Calu3 (cell line): ENCODE data around the gene WNT2. TPM values are rescaled to one million over a fixed set of nuclear protein-coding genes. Genes with fewer than 3 reads are reported as not detected.

ENCODE experiments used
- BruUV-seq: library from RNA; stranded (reverse); fragments of 400-500 nt; replicated peaks from 2 replicates; lab custom pipeline; 2021; lab: Mats Ljungman, UMichigan
- CTCF ChIA-PET: fragments of 300-600 bp; sonication (Branson Sonifier 250); formaldehyde crosslinking; loops from one replicate; lab custom pipeline; 2022; ENCODE audit warnings: antibody characterized with exemption; lab: Charles Lee
- DNase-seq: peaks from one replicate; pipeline ENCODE4 v3.0.0; 2022
- H3K27ac Mint-ChIP-seq: one replicate; pipeline ENCODE4 v1.8.0; 2022; ENCODE audit warnings: mixed read lengths; ENCODE audit not compliant: unreplicated experiment
- H3K27me3 Mint-ChIP-seq: one replicate; pipeline ENCODE4 v1.8.0; 2022; ENCODE audit warnings: mixed read lengths; ENCODE audit not compliant: unreplicated experiment
- H3K36me3 Mint-ChIP-seq: one replicate; pipeline ENCODE4 v1.8.0; 2022; ENCODE audit warnings: mild to moderate bottlenecking, moderate library complexity, mixed read lengths; ENCODE audit not compliant: insufficient read depth, unreplicated experiment
- H3K4me1 Mint-ChIP-seq: one replicate; pipeline ENCODE4 v1.8.0; 2022; ENCODE audit warnings: mild to moderate bottlenecking, low read depth, mixed read lengths; ENCODE audit not compliant: unreplicated experiment
- H3K4me3 Mint-ChIP-seq: one replicate; pipeline ENCODE4 v1.8.0; 2022; ENCODE audit warnings: mild to moderate bottlenecking, low read depth, moderate library complexity, mixed read lengths; ENCODE audit not compliant: unreplicated experiment
- H3K9me3 Mint-ChIP-seq: one replicate; pipeline ENCODE4 v1.8.0; 2022; ENCODE audit warnings: low read depth, mixed read lengths; ENCODE audit not compliant: unreplicated experiment
- intact Hi-C: fragments of 100-400 bp; cut with micrococcal nuclease; formaldehyde crosslinking; loops from one replicate; pipeline ENCODE4 v1.10.0; 2022; ENCODE audit not compliant: unreplicated experiment
- total RNA-seq: library from RNA; stranded (reverse); gene quantifications from 2 replicates; pipeline ENCODE4 v1.2.3, GENCODE V29; 2022
- TF ChIP-seq, protein P1 (sequence below): fragments of 200-600 bp; IDR thresholded peaks from one replicate; pipeline ENCODE4 v1.8.0; 2022; ENCODE audit warnings: antibody characterized with exemption; ENCODE audit not compliant: unreplicated experiment

Gene WNT2
- total RNA-seq, 1 experiment from 2014 or later = not detected

DNA sequence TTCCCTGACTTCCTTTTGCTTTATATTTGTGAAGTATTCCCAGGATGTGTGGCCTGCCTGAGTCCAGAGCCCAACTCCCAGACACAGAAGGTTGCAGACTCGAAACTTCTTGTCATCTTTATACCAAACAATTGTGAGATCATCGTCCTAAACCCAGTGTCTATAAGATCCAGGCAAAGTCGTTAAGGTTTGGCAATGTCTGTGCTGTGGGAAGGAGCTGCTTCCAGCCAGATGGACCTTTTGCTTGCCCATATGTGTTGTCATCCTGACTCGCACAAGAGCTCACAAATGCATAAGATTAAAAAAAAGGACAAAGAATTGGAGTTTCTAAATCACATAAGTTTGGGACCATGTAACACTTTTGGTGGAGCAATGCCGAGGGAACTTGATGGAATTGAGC, 37.0 kb downstream of the WNT2 start:
- no TSS peak for BruUV-seq
- TF ChIP-seq, protein P1, sequence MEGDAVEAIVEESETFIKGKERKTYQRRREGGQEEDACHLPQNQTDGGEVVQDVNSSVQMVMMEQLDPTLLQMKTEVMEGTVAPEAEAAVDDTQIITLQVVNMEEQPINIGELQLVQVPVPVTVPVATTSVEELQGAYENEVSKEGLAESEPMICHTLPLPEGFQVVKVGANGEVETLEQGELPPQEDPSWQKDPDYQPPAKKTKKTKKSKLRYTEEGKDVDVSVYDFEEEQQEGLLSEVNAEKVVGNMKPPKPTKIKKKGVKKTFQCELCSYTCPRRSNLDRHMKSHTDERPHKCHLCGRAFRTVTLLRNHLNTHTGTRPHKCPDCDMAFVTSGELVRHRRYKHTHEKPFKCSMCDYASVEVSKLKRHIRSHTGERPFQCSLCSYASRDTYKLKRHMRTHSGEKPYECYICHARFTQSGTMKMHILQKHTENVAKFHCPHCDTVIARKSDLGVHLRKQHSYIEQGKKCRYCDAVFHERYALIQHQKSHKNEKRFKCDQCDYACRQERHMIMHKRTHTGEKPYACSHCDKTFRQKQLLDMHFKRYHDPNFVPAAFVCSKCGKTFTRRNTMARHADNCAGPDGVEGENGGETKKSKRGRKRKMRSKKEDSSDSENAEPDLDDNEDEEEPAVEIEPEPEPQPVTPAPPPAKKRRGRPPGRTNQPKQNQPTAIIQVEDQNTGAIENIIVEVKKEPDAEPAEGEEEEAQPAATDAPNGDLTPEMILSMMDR = no peak
- no peak overlapping the region for H3K27ac Mint-ChIP-seq
- no peaks in the 10 kb centered on the region for H3K36me3 Mint-ChIP-seq
- H3K4me3 Mint-ChIP-seq = no peak overlapping the region
- H3K4me1 Mint-ChIP-seq = peaks cover 8% of the 10 kb centered on the region
- DNase-seq = no peak
- H3K9me3 Mint-ChIP-seq = no peaks in the 10 kb centered on the region
- intact Hi-C loops = no loop called here
- CTCF ChIA-PET = interaction anchor here (1.2 kb wide), 1 partner anchor 11 kb away, joined by 3 read pairs; no protein-coding TSS in a partner anchor
- peaks cover 40% of the 10 kb centered on the region for H3K27me3 Mint-ChIP-seq

DNA sequence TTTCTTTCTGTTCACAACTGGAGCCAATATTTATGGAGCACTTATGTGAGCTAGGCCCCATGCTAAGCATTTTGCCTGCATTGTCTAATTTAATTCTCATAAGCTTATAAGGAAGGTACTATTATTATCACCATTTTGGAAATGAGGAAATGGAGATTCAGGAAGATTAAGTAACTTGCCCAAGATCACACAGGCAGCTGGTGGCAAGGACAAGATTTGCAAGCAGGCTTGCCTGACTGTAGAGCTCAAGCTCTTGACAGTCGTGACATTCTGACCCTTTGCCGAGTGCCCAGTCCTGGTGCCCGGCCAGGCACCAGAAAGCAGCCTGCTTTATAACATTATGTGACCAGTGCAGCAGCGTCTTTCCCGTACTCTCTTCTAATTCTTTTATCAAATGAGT, 38.2 kb downstream of the WNT2 start:
- CTCF ChIA-PET = no interaction called here
- H3K9me3 Mint-ChIP-seq = no peaks in the 10 kb centered on the region
- H3K27ac Mint-ChIP-seq = no peak overlapping the region
- TF ChIP-seq, protein P1 = no peak
- H3K4me3 Mint-ChIP-seq = no peak overlapping the region
- H3K27me3 Mint-ChIP-seq = peaks cover 37% of the 10 kb centered on the region
- no peak for DNase-seq
- no peaks in the 10 kb centered on the region for H3K36me3 Mint-ChIP-seq
- peaks cover 8% of the 10 kb centered on the region for H3K4me1 Mint-ChIP-seq
- intact Hi-C loops = no loop called here
- no TSS peak for BruUV-seq

DNA sequence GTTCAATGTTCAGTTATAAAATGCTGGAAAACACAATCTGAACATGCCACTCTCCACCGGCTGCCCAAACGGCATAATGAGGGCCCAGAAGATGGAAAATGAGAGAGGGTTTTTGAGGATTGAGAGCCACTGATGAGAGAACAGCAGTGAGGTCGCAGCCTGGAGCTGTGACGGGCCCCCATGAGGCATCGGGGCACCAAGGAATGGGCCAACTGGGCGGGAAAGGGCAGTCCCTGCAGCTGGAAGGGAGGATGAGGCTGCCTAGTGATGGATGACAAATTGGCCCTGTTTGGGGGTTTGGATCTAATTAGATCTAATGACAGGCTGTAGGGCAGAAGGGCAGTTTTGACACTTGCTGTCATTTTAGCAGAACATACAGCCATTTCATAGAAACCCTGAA, 39.1 kb downstream of the WNT2 start:
- no TSS peak for BruUV-seq
- no peaks in the 10 kb centered on the region for H3K36me3 Mint-ChIP-seq
- H3K27ac Mint-ChIP-seq = no peak overlapping the region
- H3K4me3 Mint-ChIP-seq = no peak overlapping the region
- TF ChIP-seq, protein P1 = no peak
- no peak for DNase-seq
- H3K27me3 Mint-ChIP-seq = peaks cover 36% of the 10 kb centered on the region
- H3K9me3 Mint-ChIP-seq = no peaks in the 10 kb centered on the region
- CTCF ChIA-PET = no interaction called here
- intact Hi-C loops = no loop called here
- peaks cover 8% of the 10 kb centered on the region for H3K4me1 Mint-ChIP-seq

DNA sequence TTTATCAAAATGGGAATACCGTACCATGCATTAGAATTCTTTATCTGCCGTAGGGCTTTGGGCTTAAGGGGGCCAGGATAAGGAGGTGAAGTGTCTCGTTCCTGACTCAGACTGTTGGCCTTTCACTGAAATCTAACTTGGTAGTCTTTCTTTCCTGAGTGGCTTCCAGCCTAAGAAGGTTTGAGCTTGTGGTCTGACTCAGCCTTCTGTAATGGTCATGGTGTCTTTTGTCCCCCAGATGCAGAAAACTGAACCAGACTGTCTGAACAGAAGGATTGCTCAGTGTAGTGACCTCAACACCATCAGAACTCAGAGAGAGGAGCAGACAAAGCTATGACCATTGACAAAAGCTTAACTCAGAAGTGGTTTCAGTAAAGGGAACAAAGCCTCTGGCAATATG, 39.5 kb downstream of the WNT2 start:
- Mint-ChIP-seq H3K27ac (no peak overlapping the region), H3K4me1 (peaks cover 8% of the 10 kb centered on the region), H3K9me3 (no peaks in the 10 kb centered on the region), H3K4me3 (no peak overlapping the region), H3K27me3 (peaks cover 36% of the 10 kb centered on the region), H3K36me3 (no peaks in the 10 kb centered on the region)
- CTCF ChIA-PET = no interaction called here
- intact Hi-C loops = no loop called here
- DNase-seq = no peak
- TF ChIP-seq, protein P1 = no peak
- no TSS peak for BruUV-seq
